Endothelial cell (in vitro differentiated cells): ENCODE data around the gene KDM5B. TPM values are rescaled to one million over a fixed set of nuclear protein-coding genes. Genes with fewer than 3 reads are reported as not detected.

Experiments used
- DNase-seq: peaks from one replicate; pipeline ENCODE4 v3.0.0; 2021; ENCODE audit warnings: low spot score
- H3K27ac Mint-ChIP-seq: one replicate; pipeline ENCODE4 v1.8.0; 2021; ENCODE audit warnings: mixed read lengths, inconsistent platforms; ENCODE audit not compliant: unreplicated experiment
- H3K27me3 Mint-ChIP-seq: one replicate; pipeline ENCODE4 v1.8.0; 2021; ENCODE audit warnings: mild to moderate bottlenecking, moderate library complexity, mixed read lengths, inconsistent platforms; ENCODE audit not compliant: unreplicated experiment
- H3K36me3 Mint-ChIP-seq: one replicate; pipeline ENCODE4 v1.8.0; 2021; ENCODE audit warnings: mild to moderate bottlenecking, low read depth, mixed read lengths, inconsistent platforms; ENCODE audit not compliant: unreplicated experiment
- H3K4me1 Mint-ChIP-seq: one replicate; pipeline ENCODE4 v1.8.0; 2021; ENCODE audit warnings: mild to moderate bottlenecking, mixed read lengths, inconsistent platforms; ENCODE audit not compliant: unreplicated experiment
- H3K4me3 Mint-ChIP-seq: one replicate; pipeline ENCODE4 v1.8.0; 2021; ENCODE audit warnings: mild to moderate bottlenecking, mixed read lengths, inconsistent platforms; ENCODE audit not compliant: unreplicated experiment
- H3K9me3 Mint-ChIP-seq: one replicate; pipeline ENCODE4 v1.8.0; 2021; ENCODE audit warnings: mixed read lengths, inconsistent platforms; ENCODE audit not compliant: unreplicated experiment
- CTCF ChIP-seq: fragments of 200-600 bp; sonication (generic); IDR thresholded peaks from one replicate; pipeline ENCODE4 v1.5.0; 2021; ENCODE audit warnings: antibody characterized with exemption; ENCODE audit not compliant: unreplicated experiment
- total RNA-seq: library from RNA; stranded (reverse); fragmentation: NEBNext Ultra II Directional; extraction: Animal tissue kit (Norgen Biotek cat#: 25700); gene quantifications from one replicate; pipeline ENCODE4 v1.2.1, GENCODE V29; 2021; ENCODE audit not compliant: unreplicated experiment

Gene KDM5B
- total RNA-seq, 1 donor from 2014 or later, result 195 TPM

GRCh38 chr1:202818819-202819218 lies 10.6 kb upstream of the KDM5B start:
- H3K4me1 Mint-ChIP-seq, result peaks cover 4% of the 10 kb centered on the region
- DNase-seq, result no peak
- no peaks in the 10 kb centered on the region for H3K36me3 Mint-ChIP-seq
- no peak overlapping the region for H3K27ac Mint-ChIP-seq
- no peaks in the 10 kb centered on the region for H3K9me3 Mint-ChIP-seq
- peaks cover 8% of the 10 kb centered on the region for H3K27me3 Mint-ChIP-seq
- TF ChIP-seq CTCF, result no peak
- no peak overlapping the region for H3K4me3 Mint-ChIP-seq

GRCh38 chr1:202815120-202815519 lies 6.9 kb upstream of the KDM5B start:
- no peak for TF ChIP-seq CTCF
- H3K9me3 Mint-ChIP-seq, result no peaks in the 10 kb centered on the region
- DNase-seq, result no peak
- H3K27ac Mint-ChIP-seq, result no peak overlapping the region
- H3K27me3 Mint-ChIP-seq, result peaks cover 26% of the 10 kb centered on the region
- peaks cover 9% of the 10 kb centered on the region for H3K36me3 Mint-ChIP-seq
- H3K4me3 Mint-ChIP-seq, result no peak overlapping the region
- peaks cover 13% of the 10 kb centered on the region for H3K4me1 Mint-ChIP-seq

GRCh38 chr1:202812176-202813026 lies 4.2 kb upstream of the KDM5B start:
- H3K36me3 Mint-ChIP-seq, result peaks cover 13% of the 10 kb centered on the region
- H3K9me3 Mint-ChIP-seq, result no peaks in the 10 kb centered on the region
- H3K27ac Mint-ChIP-seq, result peak overlapping the region; percentile 5
- TF ChIP-seq CTCF, result no peak
- no peak for DNase-seq
- peaks cover 27% of the 10 kb centered on the region for H3K4me1 Mint-ChIP-seq
- H3K4me3 Mint-ChIP-seq, result peak overlapping the region; percentile 76
- peaks cover 29% of the 10 kb centered on the region for H3K27me3 Mint-ChIP-seq

GRCh38 chr1:202811296-202812175 lies 3.3 kb upstream of the KDM5B start:
- peaks cover 27% of the 10 kb centered on the region for H3K4me1 Mint-ChIP-seq
- H3K36me3 Mint-ChIP-seq, result peaks cover 14% of the 10 kb centered on the region
- no peak for TF ChIP-seq CTCF
- no peaks in the 10 kb centered on the region for H3K9me3 Mint-ChIP-seq
- peak; percentile 22 for DNase-seq
- peak overlapping the region; percentile 94 for H3K4me3 Mint-ChIP-seq
- peak overlapping the region; percentile 78 for H3K27ac Mint-ChIP-seq
- peaks cover 30% of the 10 kb centered on the region for H3K27me3 Mint-ChIP-seq
